Measurements from ENCODE around the gene ANO9. TPM values are rescaled to one million over a fixed set of nuclear protein-coding genes. Genes with fewer than 3 reads are reported as not detected.

ANO9 gene
- total RNA-seq, 6 donors from 2014 or later: 11.7 to 62.9 (median 18.8) TPM

GRCh38 chr11:442611-443081, 835 bp upstream of the ANO9 start:
- Histone ChIP-seq H3K4me1 (peaks cover 11 to 33% (median 23%) of the 10 kb centered on the region in 4 donors), H3K9me3 (no peaks in the 10 kb centered on the region), H3K27me3 (peaks cover 0 to 2% (median 0%) of the 10 kb centered on the region in 4 donors), H3K4me3 (no peak overlapping the region), H3K36me3 (no peaks in the 10 kb centered on the region), H3K27ac (no peak overlapping the region)
- DNase-seq (no peak), ATAC-seq (ENCODE audit: low FRiP score in 2 of 2) (no peak)
- 74 to 75% methylated on average over 6 to 14 of the region's 16 CpGs for WGBS, 2 donors
- TF ChIP-seq POLR2AphosphoS5 (IDR thresholded peaks at IDR 0.05): no peak
- no peak for TF ChIP-seq POLR2A (IDR thresholded peaks at IDR 0.05)
- TF ChIP-seq, protein P1, sequence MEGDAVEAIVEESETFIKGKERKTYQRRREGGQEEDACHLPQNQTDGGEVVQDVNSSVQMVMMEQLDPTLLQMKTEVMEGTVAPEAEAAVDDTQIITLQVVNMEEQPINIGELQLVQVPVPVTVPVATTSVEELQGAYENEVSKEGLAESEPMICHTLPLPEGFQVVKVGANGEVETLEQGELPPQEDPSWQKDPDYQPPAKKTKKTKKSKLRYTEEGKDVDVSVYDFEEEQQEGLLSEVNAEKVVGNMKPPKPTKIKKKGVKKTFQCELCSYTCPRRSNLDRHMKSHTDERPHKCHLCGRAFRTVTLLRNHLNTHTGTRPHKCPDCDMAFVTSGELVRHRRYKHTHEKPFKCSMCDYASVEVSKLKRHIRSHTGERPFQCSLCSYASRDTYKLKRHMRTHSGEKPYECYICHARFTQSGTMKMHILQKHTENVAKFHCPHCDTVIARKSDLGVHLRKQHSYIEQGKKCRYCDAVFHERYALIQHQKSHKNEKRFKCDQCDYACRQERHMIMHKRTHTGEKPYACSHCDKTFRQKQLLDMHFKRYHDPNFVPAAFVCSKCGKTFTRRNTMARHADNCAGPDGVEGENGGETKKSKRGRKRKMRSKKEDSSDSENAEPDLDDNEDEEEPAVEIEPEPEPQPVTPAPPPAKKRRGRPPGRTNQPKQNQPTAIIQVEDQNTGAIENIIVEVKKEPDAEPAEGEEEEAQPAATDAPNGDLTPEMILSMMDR (IDR thresholded peaks at IDR 0.05): no peak
- TF ChIP-seq EP300 (IDR thresholded peaks at IDR 0.05): no peak

DNA sequence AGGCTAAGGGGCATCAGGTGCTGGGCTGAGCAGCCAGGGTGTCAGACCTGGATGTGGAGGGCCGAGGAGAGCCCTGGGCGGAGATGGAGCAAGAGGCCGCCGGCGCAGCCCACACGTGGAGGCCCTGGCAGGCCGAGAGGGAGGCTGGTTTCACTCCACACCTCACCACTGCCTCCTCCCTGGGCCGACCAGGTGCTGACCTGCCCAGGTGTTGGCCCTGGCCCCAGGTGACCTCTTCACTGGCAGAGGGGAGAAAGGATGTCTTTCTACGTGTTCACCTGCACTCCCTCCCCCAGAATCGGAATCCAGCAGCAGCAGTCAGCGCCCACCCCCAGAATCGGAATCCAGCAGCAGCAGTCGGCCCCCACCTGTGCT, 781 bp downstream of the ANO9 start:
- Histone ChIP-seq H3K27me3 (peaks cover 0 to 2% (median 0%) of the 10 kb centered on the region in 4 donors), H3K4me3 (peak overlapping the region in 3 of 4 donors; percentile 39 to 57 (median 51)), H3K4me1 (peaks cover 11 to 30% (median 22%) of the 10 kb centered on the region in 4 donors), H3K27ac (no peak overlapping the region), H3K36me3 (no peaks in the 10 kb centered on the region), H3K9me3 (no peaks in the 10 kb centered on the region)
- ATAC-seq (ENCODE audit: low FRiP score in 2 of 2): no peak
- WGBS, 2 donors: 67 to 78% methylated on average over 8 to 9 of the region's 13 CpGs
- no peak for DNase-seq
- TF ChIP-seq EP300 (IDR thresholded peaks at IDR 0.05) (no peak), POLR2A (IDR thresholded peaks at IDR 0.05) (no peak), POLR2AphosphoS5 (IDR thresholded peaks at IDR 0.05) (no peak)

- ATAC-seq (ENCODE audit: low FRiP score in 2 of 2): no peak
- peaks cover 0 to 2% (median 0%) of the 10 kb centered on the region in 4 donors for H3K27me3 ChIP-seq
- TF ChIP-seq, protein P1 (IDR thresholded peaks at IDR 0.05): peak in 2 of 6 experiments; percentile 23 to 26
- TF ChIP-seq POLR2AphosphoS5 (IDR thresholded peaks at IDR 0.05): no peak
- 85 to 97% methylated on average over 14 to 26 of the region's 27 CpGs for WGBS, 2 donors
- no peaks in the 10 kb centered on the region for H3K9me3 ChIP-seq
- peak overlapping the region in 1 of 4 donors; percentile 51 for H3K4me3 ChIP-seq
- no peak overlapping the region for H3K27ac ChIP-seq
- DNase-seq: no peak
- H3K36me3 ChIP-seq: no peaks in the 10 kb centered on the region
- H3K4me1 ChIP-seq: peaks cover 11 to 30% (median 22%) of the 10 kb centered on the region in 4 donors
Observed at GRCh38 chr11:440065-441042, 1.5 kb downstream of the ANO9 start.

DNA sequence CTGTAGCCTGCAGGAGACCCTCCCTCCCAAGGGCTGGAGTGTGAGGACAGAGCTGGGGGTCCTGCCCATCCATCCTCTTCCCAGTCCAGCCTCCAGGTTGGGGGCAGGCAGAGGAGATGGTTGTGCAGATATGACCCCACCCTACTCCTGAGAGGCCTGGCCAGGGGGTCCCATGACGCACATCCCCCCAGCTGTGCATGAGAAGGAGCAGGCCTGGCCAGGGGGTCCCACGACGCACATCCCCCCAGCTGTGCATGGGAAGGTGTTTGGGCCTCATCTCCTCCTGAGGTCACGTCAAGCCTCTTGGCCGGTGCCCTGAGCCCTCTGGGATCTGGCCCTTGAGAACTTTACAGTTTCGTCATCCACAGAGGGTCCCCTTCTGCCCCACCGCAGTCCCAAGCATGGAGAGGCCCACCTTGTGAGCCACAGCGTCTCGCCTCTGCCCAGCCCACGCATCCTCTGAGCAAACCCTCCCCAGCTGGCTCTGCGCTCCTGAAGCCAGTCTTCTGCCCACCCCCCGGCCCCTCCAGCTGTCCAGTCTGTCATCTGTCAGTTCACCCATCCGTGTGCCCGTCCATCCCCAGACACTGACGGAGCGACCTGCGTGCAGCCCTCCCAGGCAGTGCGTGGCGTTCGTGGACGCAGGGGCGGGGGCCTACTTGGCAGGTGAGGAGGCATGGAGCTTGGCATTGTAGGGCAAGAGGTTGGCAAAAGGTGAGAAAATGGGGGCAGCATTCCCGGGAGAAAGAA, 2.3 kb downstream of the ANO9 start:
- peaks cover 11 to 26% (median 16%) of the 10 kb centered on the region in 4 donors for H3K4me1 ChIP-seq
- TF ChIP-seq POLR2A (IDR thresholded peaks at IDR 0.05) (no peak), POLR2AphosphoS5 (IDR thresholded peaks at IDR 0.05) (no peak), EP300 (IDR thresholded peaks at IDR 0.05) (no peak)
- TF ChIP-seq, protein P1 (IDR thresholded peaks at IDR 0.05): no peak
- WGBS, 2 donors: 88 to 91% methylated on average over 21 to 22 of the region's 23 CpGs
- no peak overlapping the region for H3K4me3 ChIP-seq
- H3K27ac ChIP-seq: no peak overlapping the region
- peaks cover 0 to 2% (median 0%) of the 10 kb centered on the region in 4 donors for H3K27me3 ChIP-seq
- ATAC-seq (ENCODE audit: low FRiP score in 2 of 2): no peak
- DNase-seq: no peak
- H3K9me3 ChIP-seq: no peaks in the 10 kb centered on the region
- H3K36me3 ChIP-seq: no peaks in the 10 kb centered on the region

Data from upper lobe of left lung (tissue), 6 donors.